Upper lobe of left lung (tissue), 4 donors: ENCODE results near the gene ZCCHC12.
A peak's percentile ranks its signal among the peaks of the same experiment; 100 is the strongest.

Source experiments
- CTCF ChIP-seq, 6 experiments: fragments of 450-650 bp in 4 of 6; fragments of 200-600 bp in 2 of 6; sonication (generic) in 2 of 6; IDR thresholded peaks; one replicate each; pipeline ENCODE4 v1.5.1; 2016 to 2019; ENCODE audit warnings: antibody characterized with exemption in 6 of 6
- EP300 ChIP-seq, 4 donors: sonication (generic); formaldehyde crosslinking; IDR thresholded peaks; one replicate each; pipeline ENCODE4 v1.5.1; 2017; ENCODE audit warnings: antibody characterized with exemption in 4 of 4, control low read depth in 2 of 4
- POLR2A ChIP-seq, 4 donors: fragments of 450-650 bp; IDR thresholded peaks; one replicate each; pipeline ENCODE4 v1.5.1; 2016 to 2017; ENCODE audit warnings: antibody characterized with exemption in 4 of 4, mild to moderate bottlenecking in 2 of 4
- POLR2AphosphoS5 ChIP-seq, 2 donors: sonication (generic); formaldehyde crosslinking; IDR thresholded peaks; one replicate each; pipeline ENCODE4 v1.5.1; 2017; ENCODE audit warnings: antibody characterized with exemption in 2 of 2

- TF ChIP-seq CTCF (IDR thresholded peaks at IDR 0.05), result peak; percentile 51 to 71 (median 64)
- no peak for TF ChIP-seq POLR2A (IDR thresholded peaks at IDR 0.05)
- TF ChIP-seq POLR2AphosphoS5 (IDR thresholded peaks at IDR 0.05), result no peak
- TF ChIP-seq EP300 (IDR thresholded peaks at IDR 0.05), result no peak
Measured at GRCh38 chrX:118847676-118848075, 24.1 kb downstream of the ZCCHC12 start.
